Measurements from ENCODE around the gene PKIB.

The PKIB gene

DNA sequence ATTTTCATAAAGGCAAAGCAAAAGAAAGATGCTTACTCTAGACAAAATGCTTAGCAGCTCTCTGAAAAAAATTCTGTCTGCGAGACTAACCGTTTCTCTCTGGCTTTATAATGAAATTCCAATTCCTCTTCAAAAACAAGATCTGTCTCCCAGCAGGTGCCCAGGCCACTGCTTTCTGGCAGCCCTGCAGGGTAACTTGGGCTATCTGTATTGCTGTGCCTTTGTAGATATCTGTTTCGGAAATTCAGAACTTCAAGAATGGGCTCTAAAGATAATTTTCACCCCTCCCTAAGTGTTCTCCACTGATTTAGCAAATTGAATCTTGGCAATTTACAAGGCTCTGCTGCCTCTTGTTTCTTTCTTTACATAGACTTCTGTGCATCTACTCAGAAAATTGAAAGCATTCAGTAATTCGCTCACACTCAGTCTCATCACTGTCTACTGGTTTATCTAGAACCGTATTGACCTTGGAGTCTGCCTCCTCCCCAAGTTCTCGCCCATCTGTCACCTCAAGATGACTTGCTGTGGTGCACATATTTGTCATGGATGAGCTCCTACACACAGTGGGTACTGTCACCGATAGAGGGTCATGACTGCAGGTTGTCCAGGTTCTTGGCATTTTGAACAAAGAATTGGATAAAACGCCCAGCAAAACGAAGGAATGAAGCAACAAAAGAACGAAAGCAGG lies 142.9 kb downstream of the PKIB start (continued):
- TF ChIP-seq, protein P1, sequence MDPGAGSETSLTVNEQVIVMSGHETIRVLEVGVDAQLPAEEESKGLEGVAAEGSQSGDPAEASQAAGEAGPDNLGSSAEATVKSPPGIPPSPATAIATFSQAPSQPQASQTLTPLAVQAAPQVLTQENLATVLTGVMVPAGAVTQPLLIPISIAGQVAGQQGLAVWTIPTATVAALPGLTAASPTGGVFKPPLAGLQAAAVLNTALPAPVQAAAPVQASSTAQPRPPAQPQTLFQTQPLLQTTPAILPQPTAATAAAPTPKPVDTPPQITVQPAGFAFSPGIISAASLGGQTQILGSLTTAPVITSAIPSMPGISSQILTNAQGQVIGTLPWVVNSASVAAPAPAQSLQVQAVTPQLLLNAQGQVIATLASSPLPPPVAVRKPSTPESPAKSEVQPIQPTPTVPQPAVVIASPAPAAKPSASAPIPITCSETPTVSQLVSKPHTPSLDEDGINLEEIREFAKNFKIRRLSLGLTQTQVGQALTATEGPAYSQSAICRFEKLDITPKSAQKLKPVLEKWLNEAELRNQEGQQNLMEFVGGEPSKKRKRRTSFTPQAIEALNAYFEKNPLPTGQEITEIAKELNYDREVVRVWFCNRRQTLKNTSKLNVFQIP (CRISPR knock-in tag; IDR thresholded peaks at IDR 0.05; ENCODE audit: borderline replicate concordance, low read depth), result no peak
- no peak for TF ChIP-seq GLIS3 (CRISPR knock-in tag; IDR thresholded peaks at IDR 0.05)

DNA sequence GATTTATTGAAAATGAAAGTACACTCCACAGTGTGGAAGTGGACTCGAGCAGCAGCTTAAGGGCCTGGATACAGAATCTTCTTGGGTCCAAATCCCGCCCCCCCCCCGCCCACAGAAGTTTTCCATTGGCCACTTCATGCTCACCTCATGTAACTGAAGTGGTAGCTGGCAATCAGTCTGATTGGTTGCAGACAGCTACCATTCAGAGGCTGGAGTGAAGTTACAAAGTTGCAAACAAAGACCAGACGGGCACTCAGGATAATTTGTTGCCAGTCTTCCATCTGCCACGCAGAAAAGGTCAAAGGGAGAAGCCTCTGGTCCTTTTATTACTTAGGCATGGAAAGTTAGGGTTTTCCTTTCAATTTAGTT lies 143.5 kb downstream of the PKIB start:
- no peak for TF ChIP-seq TOX (CRISPR knock-in tag; IDR thresholded peaks at IDR 0.05; ENCODE audit: borderline replicate concordance)
- ATAC-seq, result peak; percentile 77

DNA sequence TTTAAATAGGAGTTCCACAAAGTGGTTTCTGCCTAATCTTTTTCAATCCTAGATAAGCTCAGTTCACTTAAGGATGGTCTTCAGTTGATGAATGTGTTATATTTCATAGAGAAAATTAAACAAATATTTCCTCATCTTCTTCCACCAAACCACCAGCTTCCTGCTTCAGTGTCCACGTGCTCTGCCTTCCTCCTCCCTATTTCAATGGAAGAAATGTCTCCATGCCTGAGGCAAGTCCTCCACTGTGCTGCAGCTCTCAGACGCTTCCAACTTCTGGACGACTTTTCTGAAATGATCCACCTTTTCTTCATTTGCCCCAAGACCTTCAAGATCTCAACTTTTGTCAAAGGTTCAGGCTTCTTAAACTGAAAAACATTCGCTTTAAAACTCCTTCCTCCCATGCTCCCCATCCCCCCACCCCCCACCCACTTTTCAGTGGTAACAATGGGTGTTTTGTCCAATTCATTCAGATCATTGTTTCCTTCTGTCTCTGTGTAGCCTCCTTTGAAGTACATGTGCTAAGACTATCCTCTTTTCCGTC lies 144.1 kb downstream of the PKIB start:
- ATAC-seq, result no peak
- TF ChIP-seq, protein P2, sequence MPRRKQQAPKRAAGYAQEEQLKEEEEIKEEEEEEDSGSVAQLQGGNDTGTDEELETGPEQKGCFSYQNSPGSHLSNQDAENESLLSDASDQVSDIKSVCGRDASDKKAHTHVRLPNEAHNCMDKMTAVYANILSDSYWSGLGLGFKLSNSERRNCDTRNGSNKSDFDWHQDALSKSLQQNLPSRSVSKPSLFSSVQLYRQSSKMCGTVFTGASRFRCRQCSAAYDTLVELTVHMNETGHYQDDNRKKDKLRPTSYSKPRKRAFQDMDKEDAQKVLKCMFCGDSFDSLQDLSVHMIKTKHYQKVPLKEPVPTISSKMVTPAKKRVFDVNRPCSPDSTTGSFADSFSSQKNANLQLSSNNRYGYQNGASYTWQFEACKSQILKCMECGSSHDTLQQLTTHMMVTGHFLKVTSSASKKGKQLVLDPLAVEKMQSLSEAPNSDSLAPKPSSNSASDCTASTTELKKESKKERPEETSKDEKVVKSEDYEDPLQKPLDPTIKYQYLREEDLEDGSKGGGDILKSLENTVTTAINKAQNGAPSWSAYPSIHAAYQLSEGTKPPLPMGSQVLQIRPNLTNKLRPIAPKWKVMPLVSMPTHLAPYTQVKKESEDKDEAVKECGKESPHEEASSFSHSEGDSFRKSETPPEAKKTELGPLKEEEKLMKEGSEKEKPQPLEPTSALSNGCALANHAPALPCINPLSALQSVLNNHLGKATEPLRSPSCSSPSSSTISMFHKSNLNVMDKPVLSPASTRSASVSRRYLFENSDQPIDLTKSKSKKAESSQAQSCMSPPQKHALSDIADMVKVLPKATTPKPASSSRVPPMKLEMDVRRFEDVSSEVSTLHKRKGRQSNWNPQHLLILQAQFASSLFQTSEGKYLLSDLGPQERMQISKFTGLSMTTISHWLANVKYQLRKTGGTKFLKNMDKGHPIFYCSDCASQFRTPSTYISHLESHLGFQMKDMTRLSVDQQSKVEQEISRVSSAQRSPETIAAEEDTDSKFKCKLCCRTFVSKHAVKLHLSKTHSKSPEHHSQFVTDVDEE (CRISPR knock-in tag; IDR thresholded peaks at IDR 0.05), result no peak
- TF ChIP-seq OSR1 (CRISPR knock-in tag; IDR thresholded peaks at IDR 0.05) (no peak), BACH2 (CRISPR knock-in tag; IDR thresholded peaks at IDR 0.05; ENCODE audit: borderline replicate concordance) (no peak), ZFP3 (CRISPR knock-in tag; IDR thresholded peaks at IDR 0.05) (no peak), CSDC2 (CRISPR knock-in tag; IDR thresholded peaks at IDR 0.05) (no peak), ARNTL (CRISPR knock-in tag; IDR thresholded peaks at IDR 0.05; ENCODE audit: borderline replicate concordance, low read depth) (no peak), PPARA (CRISPR knock-in tag; IDR thresholded peaks at IDR 0.05; ENCODE audit: borderline replicate concordance) (no peak), ZNF8 (CRISPR knock-in tag; IDR thresholded peaks at IDR 0.05) (no peak), TCF4 (CRISPR knock-in tag; IDR thresholded peaks at IDR 0.05; ENCODE audit: borderline replicate concordance) (no peak), ZNF70 (CRISPR knock-in tag; IDR thresholded peaks at IDR 0.05) (no peak), TOX (CRISPR knock-in tag; IDR thresholded peaks at IDR 0.05; ENCODE audit: borderline replicate concordance) (no peak), CREB5 (CRISPR knock-in tag; IDR thresholded peaks at IDR 0.05; ENCODE audit: low read depth) (no peak)

- TF ChIP-seq, protein P1 (CRISPR knock-in tag; IDR thresholded peaks at IDR 0.05; ENCODE audit: borderline replicate concordance, low read depth), result no peak
- TF ChIP-seq TCF4 (CRISPR knock-in tag; IDR thresholded peaks at IDR 0.05; ENCODE audit: borderline replicate concordance) (no peak), ZC3H10 (CRISPR knock-in tag; IDR thresholded peaks at IDR 0.05) (no peak), PPARA (CRISPR knock-in tag; IDR thresholded peaks at IDR 0.05; ENCODE audit: borderline replicate concordance) (no peak), ZFP3 (CRISPR knock-in tag; IDR thresholded peaks at IDR 0.05) (no peak), RARB (CRISPR knock-in tag; IDR thresholded peaks at IDR 0.05) (no peak), OSR1 (CRISPR knock-in tag; IDR thresholded peaks at IDR 0.05) (no peak), BACH2 (CRISPR knock-in tag; IDR thresholded peaks at IDR 0.05; ENCODE audit: borderline replicate concordance) (no peak), ZNF8 (CRISPR knock-in tag; IDR thresholded peaks at IDR 0.05) (no peak), CREB5 (CRISPR knock-in tag; IDR thresholded peaks at IDR 0.05; ENCODE audit: low read depth) (no peak), SNAI2 (CRISPR knock-in tag; IDR thresholded peaks at IDR 0.05) (no peak), CSDC2 (CRISPR knock-in tag; IDR thresholded peaks at IDR 0.05) (no peak), ESRRG (CRISPR knock-in tag; IDR thresholded peaks at IDR 0.05) (no peak), ZFP30 (CRISPR knock-in tag; IDR thresholded peaks at IDR 0.05) (no peak), ARNTL (CRISPR knock-in tag; IDR thresholded peaks at IDR 0.05; ENCODE audit: borderline replicate concordance, low read depth) (no peak), TOX (CRISPR knock-in tag; IDR thresholded peaks at IDR 0.05; ENCODE audit: borderline replicate concordance) (no peak)
- TF ChIP-seq, protein P2 (CRISPR knock-in tag; IDR thresholded peaks at IDR 0.05), result no peak
- TF ChIP-seq, protein P3, sequence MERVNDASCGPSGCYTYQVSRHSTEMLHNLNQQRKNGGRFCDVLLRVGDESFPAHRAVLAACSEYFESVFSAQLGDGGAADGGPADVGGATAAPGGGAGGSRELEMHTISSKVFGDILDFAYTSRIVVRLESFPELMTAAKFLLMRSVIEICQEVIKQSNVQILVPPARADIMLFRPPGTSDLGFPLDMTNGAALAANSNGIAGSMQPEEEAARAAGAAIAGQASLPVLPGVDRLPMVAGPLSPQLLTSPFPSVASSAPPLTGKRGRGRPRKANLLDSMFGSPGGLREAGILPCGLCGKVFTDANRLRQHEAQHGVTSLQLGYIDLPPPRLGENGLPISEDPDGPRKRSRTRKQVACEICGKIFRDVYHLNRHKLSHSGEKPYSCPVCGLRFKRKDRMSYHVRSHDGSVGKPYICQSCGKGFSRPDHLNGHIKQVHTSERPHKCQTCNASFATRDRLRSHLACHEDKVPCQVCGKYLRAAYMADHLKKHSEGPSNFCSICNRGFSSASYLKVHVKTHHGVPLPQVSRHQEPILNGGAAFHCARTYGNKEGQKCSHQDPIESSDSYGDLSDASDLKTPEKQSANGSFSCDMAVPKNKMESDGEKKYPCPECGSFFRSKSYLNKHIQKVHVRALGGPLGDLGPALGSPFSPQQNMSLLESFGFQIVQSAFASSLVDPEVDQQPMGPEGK (CRISPR knock-in tag; IDR thresholded peaks at IDR 0.05; ENCODE audit: borderline replicate concordance), result no peak
- no peak for ATAC-seq
Measured at GRCh38 chr6:122755901-122756300, 145.7 kb downstream of the PKIB start.
